ENCODE measurements around the gene MPI.

DNA sequence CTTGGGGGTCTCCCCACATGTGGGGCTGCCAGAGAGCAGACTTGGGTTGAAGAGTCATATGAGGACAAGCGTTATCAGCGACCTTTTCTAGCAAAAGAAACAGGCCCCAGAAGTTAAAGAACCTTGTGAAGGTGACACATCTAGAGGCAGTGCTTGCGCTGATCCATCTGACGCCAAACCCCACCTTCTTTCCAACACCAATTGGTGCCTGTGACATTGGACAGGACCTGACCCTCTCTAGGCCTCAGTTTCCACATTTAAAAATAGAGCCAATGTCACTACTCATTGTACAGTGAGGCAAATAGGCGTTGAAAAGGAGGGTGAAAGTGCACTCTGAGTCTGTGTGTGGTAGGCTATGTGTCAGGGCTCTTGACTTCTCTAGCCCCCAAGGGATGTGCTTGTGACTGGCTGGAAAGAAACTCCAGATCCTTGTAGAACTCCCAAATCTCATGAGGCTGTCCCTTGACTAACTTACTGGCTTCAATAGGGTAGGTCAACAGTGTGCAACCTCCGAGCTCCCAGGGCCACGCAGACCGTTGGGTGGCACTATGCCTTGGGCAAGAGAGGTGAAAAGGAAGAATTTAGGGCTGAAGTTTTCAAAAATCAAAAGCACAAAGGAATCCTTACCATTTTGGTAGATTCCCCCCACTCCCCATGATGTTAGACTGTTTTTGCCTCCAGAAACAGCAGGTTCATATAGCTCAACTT lies 17.5 kb downstream of the MPI start:
- TF ChIP-seq, protein P1, sequence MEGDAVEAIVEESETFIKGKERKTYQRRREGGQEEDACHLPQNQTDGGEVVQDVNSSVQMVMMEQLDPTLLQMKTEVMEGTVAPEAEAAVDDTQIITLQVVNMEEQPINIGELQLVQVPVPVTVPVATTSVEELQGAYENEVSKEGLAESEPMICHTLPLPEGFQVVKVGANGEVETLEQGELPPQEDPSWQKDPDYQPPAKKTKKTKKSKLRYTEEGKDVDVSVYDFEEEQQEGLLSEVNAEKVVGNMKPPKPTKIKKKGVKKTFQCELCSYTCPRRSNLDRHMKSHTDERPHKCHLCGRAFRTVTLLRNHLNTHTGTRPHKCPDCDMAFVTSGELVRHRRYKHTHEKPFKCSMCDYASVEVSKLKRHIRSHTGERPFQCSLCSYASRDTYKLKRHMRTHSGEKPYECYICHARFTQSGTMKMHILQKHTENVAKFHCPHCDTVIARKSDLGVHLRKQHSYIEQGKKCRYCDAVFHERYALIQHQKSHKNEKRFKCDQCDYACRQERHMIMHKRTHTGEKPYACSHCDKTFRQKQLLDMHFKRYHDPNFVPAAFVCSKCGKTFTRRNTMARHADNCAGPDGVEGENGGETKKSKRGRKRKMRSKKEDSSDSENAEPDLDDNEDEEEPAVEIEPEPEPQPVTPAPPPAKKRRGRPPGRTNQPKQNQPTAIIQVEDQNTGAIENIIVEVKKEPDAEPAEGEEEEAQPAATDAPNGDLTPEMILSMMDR (IDR thresholded peaks at IDR 0.05 in 8 of 11, conservative IDR thresholded peaks at IDR 0.05 in 3 of 11): no peak
- no peak for TF ChIP-seq POLR2AphosphoS5 (IDR thresholded peaks at IDR 0.05)
